C4-2B (cell line): ENCODE data around the gene TMEM127.
"Not testable (repeated sequence)": the region's sequence is repeated elsewhere in the genome, so short reads cannot be mapped to it uniquely, and the experiment has no call there.

Experiments used
- H3K27ac ChIP-seq: fragments of 450-650 bp; 2 replicates; pipeline ENCODE4 v1.5.1; 2017
- CTCF ChIP-seq: fragments of 450-650 bp; conservative IDR thresholded peaks from 2 replicates; pipeline ENCODE4 v1.5.1; 2017; ENCODE audit warnings: mild to moderate bottlenecking
- ZFX ChIP-seq: fragments of 450-650 bp; IDR thresholded peaks from 2 replicates; pipeline ENCODE4 v1.6.1; 2017

The TMEM127 gene

GRCh38 chr2:96260387-96261260 is 5.2 kb downstream of the TMEM127 start:
- H3K27ac ChIP-seq: peak overlapping the region; percentile 74
- TF ChIP-seq ZFX: 0 out of 2 replicates have a peak, but pooled peaks have one; percentile 18
- TF ChIP-seq CTCF: peak; percentile 75

- peak overlapping the region; percentile 74 for H3K27ac ChIP-seq
- TF ChIP-seq CTCF (no peak), ZFX (no peak)
Measured at GRCh38 chr2:96259497-96259921, 6.3 kb downstream of the TMEM127 start.

- no peak overlapping the region for H3K27ac ChIP-seq
- TF ChIP-seq ZFX (no peak), CTCF (no peak)
Measured at GRCh38 chr2:96258166-96259022, 7.4 kb downstream of the TMEM127 start.

GRCh38 chr2:96257744-96258143 is 8.1 kb downstream of the TMEM127 start:
- H3K27ac ChIP-seq: not testable (repeated sequence)

- no peak overlapping the region for H3K27ac ChIP-seq
- TF ChIP-seq CTCF (no peak), ZFX (no peak)
Measured at GRCh38 chr2:96256611-96257113, 9.1 kb downstream of the TMEM127 start.

- TF ChIP-seq ZFX: no peak
- no peak for TF ChIP-seq CTCF
- H3K27ac ChIP-seq: no peak overlapping the region
Measured at GRCh38 chr2:96254571-96254970, 11.2 kb downstream of the TMEM127 start.

GRCh38 chr2:96253006-96253405 is 12.8 kb downstream of the TMEM127 start:
- TF ChIP-seq ZFX (no peak), CTCF (no peak)

More at GRCh38 chr2:96253006-96253405, 12.8 kb downstream of the TMEM127 start:
- no peak overlapping the region for H3K27ac ChIP-seq
